ENCODE data around the gene SBDS. TPM values are rescaled to one million over a fixed set of nuclear protein-coding genes. Genes with fewer than 3 reads are reported as not detected.

The SBDS gene
- total RNA-seq, 1 experiment from 2014 or later = 37.8 TPM

- H3K9ac ChIP-seq (ENCODE audit: extremely low read depth, insufficient read length, low read length) = no peak overlapping the region
- H3K23me2 ChIP-seq (ENCODE audit: insufficient read length, low read depth, low read length, poor library complexity, severe bottlenecking) = no peaks in the 10 kb centered on the region
- H3K4me1 ChIP-seq (ENCODE audit: insufficient read depth, low read length) = no peaks in the 10 kb centered on the region
- no peak overlapping the region for H2BK5ac ChIP-seq (ENCODE audit: insufficient read length, low read length)
- Mint-ChIP-seq H3K27ac (peak overlapping the region in 2 of 3 experiments; percentile 85 to 90; a peak in 4 of 7 replicates), H3K4me1 (peaks cover 7 to 8% of the 10 kb centered on the region in 2 experiments), H3K9me3 (no peaks in the 10 kb centered on the region), H3K4me3 (no peak overlapping the region), H3K27me3 (ENCODE audit: low read depth) (no peaks in the 10 kb centered on the region), H3K36me3 (ENCODE audit: insufficient read depth in 1 of 3, low read depth in 3 of 3) (peaks cover 9 to 70% (median 48%) of the 10 kb centered on the region in 3 experiments)
- TF ChIP-seq, protein P1, sequence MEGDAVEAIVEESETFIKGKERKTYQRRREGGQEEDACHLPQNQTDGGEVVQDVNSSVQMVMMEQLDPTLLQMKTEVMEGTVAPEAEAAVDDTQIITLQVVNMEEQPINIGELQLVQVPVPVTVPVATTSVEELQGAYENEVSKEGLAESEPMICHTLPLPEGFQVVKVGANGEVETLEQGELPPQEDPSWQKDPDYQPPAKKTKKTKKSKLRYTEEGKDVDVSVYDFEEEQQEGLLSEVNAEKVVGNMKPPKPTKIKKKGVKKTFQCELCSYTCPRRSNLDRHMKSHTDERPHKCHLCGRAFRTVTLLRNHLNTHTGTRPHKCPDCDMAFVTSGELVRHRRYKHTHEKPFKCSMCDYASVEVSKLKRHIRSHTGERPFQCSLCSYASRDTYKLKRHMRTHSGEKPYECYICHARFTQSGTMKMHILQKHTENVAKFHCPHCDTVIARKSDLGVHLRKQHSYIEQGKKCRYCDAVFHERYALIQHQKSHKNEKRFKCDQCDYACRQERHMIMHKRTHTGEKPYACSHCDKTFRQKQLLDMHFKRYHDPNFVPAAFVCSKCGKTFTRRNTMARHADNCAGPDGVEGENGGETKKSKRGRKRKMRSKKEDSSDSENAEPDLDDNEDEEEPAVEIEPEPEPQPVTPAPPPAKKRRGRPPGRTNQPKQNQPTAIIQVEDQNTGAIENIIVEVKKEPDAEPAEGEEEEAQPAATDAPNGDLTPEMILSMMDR (conservative IDR thresholded peaks at IDR 0.05) = no peak
- H4K8ac ChIP-seq (replicated peaks; ENCODE audit: insufficient read length, low read depth, low read length) = no peak overlapping the region
- no peak overlapping the region for H2BK12ac ChIP-seq (ENCODE audit: insufficient read length, low read depth, low read length)
- no peak for DNase-seq
- H3K18ac ChIP-seq (ENCODE audit: insufficient read length, low read depth, low read length) = no peak overlapping the region
- H3T11ph ChIP-seq (ENCODE audit: low read length) = no peak overlapping the region
- H2AK5ac ChIP-seq (ENCODE audit: insufficient read length, low read length) = no peak overlapping the region
- no peak overlapping the region for H2BK120ac ChIP-seq (ENCODE audit: low read depth, low read length, poor library complexity, severe bottlenecking)
- no peaks in the 10 kb centered on the region for H3K79me1 ChIP-seq (ENCODE audit: insufficient read depth, low read depth, low read length, poor library complexity, severe bottlenecking)
- H4K91ac ChIP-seq (ENCODE audit: insufficient read length, low read depth, low read length) = no peak overlapping the region
- no peak overlapping the region for H2BK15ac ChIP-seq (ENCODE audit: low read depth, low read length)
- no peaks in the 10 kb centered on the region for H3K79me2 ChIP-seq (ENCODE audit: insufficient read depth, low read length)
- H4K20me1 ChIP-seq (ENCODE audit: control insufficient read depth, insufficient read depth, insufficient read length) = no peaks in the 10 kb centered on the region
- H4K5ac ChIP-seq (ENCODE audit: insufficient read length, low read depth, low read length) = no peak overlapping the region
- H3K4ac ChIP-seq (ENCODE audit: low read depth, low read length) = no peak overlapping the region
- H2BK20ac ChIP-seq (ENCODE audit: low read depth, low read length, poor library complexity, severe bottlenecking) = no peak overlapping the region
- WGBS (ENCODE audit: extremely low coverage, insufficient read length, low lambda C conversion rate) = no CpG with 5 or more reads among the region's 4 CpGs
- no peak overlapping the region for H3K4me2 ChIP-seq (ENCODE audit: insufficient read depth, insufficient read length, low read length)
- H3K56ac ChIP-seq (ENCODE audit: insufficient read length, low read depth, low read length) = no peak overlapping the region
- H3K27ac ChIP-seq (ENCODE audit: insufficient read length, low read depth, low read length) = no peak overlapping the region
- no peaks in the 10 kb centered on the region for H3K9me3 ChIP-seq (ENCODE audit: control insufficient read depth, low read depth, low read length)
- H3K14ac ChIP-seq (ENCODE audit: insufficient read depth, low read length) = no peak overlapping the region
- H3K27me3 ChIP-seq (ENCODE audit: insufficient read depth, low read length) = no peaks in the 10 kb centered on the region
- H3K23ac ChIP-seq (ENCODE audit: insufficient read length, low read depth, low read length) = no peak overlapping the region
- no peak overlapping the region for H2AFZ ChIP-seq (ENCODE audit: low read length)
These were observed 12.9 kb upstream of the SBDS start for GRCh38 chr7:67008260-67008659.

Data from H9 (cell line).